DND-41 (cell line): ENCODE data around the gene C16orf74.

Source experiments
- EZH2 ChIP-seq: IDR thresholded peaks from 3 replicates; pipeline ENCODE4 v1.6.1; 2012; ENCODE audit warnings: borderline replicate concordance, low read depth, mild to moderate bottlenecking, moderate library complexity, low read length, inconsistent platforms; ENCODE audit not compliant: severe bottlenecking
- TF ChIP-seq, protein P1 (sequence below): IDR thresholded peaks from 2 replicates; pipeline ENCODE4 v1.5.1; 2012; ENCODE audit warnings: borderline replicate concordance, low read length, moderate library complexity, mild to moderate bottlenecking; ENCODE audit not compliant: poor library complexity, severe bottlenecking; ENCODE audit errors: extremely low read depth

DNA sequence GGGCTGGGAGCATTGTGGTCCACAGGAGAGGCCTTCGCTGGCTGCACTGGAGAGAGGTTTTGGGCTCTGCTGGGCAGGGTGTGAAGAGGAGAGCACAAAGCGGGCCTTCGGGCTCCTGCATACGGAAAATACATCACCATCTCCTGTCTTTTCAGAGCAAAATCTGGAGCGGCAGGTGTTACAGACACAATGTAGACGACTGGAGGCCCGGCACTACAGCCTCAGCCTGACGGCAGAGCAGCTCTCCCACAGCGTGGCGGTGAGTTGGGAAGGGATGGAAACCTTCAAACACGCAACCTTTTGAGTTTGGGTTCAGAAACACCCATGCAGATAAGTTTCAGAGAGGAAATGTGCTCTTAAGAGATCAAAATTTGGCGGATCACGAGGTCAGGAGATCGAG lies 80.1 kb downstream of the C16orf74 start:
- TF ChIP-seq, protein P1, sequence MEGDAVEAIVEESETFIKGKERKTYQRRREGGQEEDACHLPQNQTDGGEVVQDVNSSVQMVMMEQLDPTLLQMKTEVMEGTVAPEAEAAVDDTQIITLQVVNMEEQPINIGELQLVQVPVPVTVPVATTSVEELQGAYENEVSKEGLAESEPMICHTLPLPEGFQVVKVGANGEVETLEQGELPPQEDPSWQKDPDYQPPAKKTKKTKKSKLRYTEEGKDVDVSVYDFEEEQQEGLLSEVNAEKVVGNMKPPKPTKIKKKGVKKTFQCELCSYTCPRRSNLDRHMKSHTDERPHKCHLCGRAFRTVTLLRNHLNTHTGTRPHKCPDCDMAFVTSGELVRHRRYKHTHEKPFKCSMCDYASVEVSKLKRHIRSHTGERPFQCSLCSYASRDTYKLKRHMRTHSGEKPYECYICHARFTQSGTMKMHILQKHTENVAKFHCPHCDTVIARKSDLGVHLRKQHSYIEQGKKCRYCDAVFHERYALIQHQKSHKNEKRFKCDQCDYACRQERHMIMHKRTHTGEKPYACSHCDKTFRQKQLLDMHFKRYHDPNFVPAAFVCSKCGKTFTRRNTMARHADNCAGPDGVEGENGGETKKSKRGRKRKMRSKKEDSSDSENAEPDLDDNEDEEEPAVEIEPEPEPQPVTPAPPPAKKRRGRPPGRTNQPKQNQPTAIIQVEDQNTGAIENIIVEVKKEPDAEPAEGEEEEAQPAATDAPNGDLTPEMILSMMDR: no peak
- no peak for TF ChIP-seq EZH2
